Neuronal stem cell (in vitro differentiated cells): ENCODE measurements around the gene CDK17.
A peak's percentile ranks its signal among the peaks of the same experiment; 100 is the strongest.

Experiments used
- DNase-seq: peaks from one replicate; pipeline ENCODE4 v3.0.0-alpha.2; 2013; ENCODE audit warnings: low spot score
- H2AFZ ChIP-seq: one replicate; pipeline ENCODE4 v1.6.1; 2013; ENCODE audit warnings: mild to moderate bottlenecking, low read length, inconsistent platforms
- H2AK5ac ChIP-seq: 2 replicates; pipeline ENCODE4 v1.6.1; 2013; ENCODE audit warnings: low read depth, mild to moderate bottlenecking, inconsistent platforms, low read length, moderate library complexity, mixed read lengths
- H2BK120ac ChIP-seq: 2 replicates; pipeline ENCODE4 v1.6.1; 2013; ENCODE audit warnings: low read depth, mild to moderate bottlenecking, inconsistent platforms, low read length, moderate library complexity, mixed read lengths
- H2BK12ac ChIP-seq: one replicate; pipeline ENCODE4 v1.6.1; 2013; ENCODE audit warnings: low read length, inconsistent platforms
- H2BK15ac ChIP-seq: 2 replicates; pipeline ENCODE4 v1.6.1; 2013; ENCODE audit warnings: mild to moderate bottlenecking, low read length, inconsistent platforms, mixed read lengths
- H2BK5ac ChIP-seq: one replicate; pipeline ENCODE4 v1.6.1; 2013; ENCODE audit warnings: inconsistent platforms, mild to moderate bottlenecking, low read length, moderate library complexity
- H3K14ac ChIP-seq: one replicate; pipeline ENCODE4 v1.6.1; 2013; ENCODE audit warnings: low read length, inconsistent platforms
- H3K18ac ChIP-seq: 2 replicates; pipeline ENCODE4 v1.6.1; 2013; ENCODE audit warnings: low read length, inconsistent platforms
- H3K23ac ChIP-seq: 2 replicates; pipeline ENCODE4 v1.6.1; 2013; ENCODE audit warnings: low read depth, mild to moderate bottlenecking, mixed read lengths, low read length, inconsistent platforms; ENCODE audit not compliant: poor library complexity
- H3K27ac ChIP-seq: replicated peaks from 3 replicates; pipeline ENCODE4 v1.5.1; 2013; ENCODE audit warnings: low read length, inconsistent platforms
- H3K27me3 ChIP-seq, 3 experiments: 2 replicates each; pipeline ENCODE4 v1.6.1; 2013; ENCODE audit warnings: low read length in 3 of 3, mild to moderate bottlenecking in 2 of 3, inconsistent platforms in 1 of 3, low read depth in 1 of 3, mixed read lengths in 1 of 3, moderate library complexity in 1 of 3; ENCODE audit not compliant: control insufficient read depth in 3 of 3, insufficient read depth in 3 of 3
- H3K36me3 ChIP-seq, 2 donors: replicated peaks in 1 of 2; 2 replicates each; pipeline ENCODE4 v1.6.1; 2013; ENCODE audit warnings: low read length in 2 of 2; ENCODE audit not compliant: control insufficient read depth in 2 of 2, insufficient read depth in 2 of 2
- H3K4ac ChIP-seq: 2 replicates; pipeline ENCODE4 v1.6.1; 2013; ENCODE audit warnings: inconsistent platforms, mild to moderate bottlenecking, low read length, moderate library complexity
- H3K4me1 ChIP-seq, 2 donors: 1 replicate in 1 of 2; 2 replicates in 1 of 2; pipeline ENCODE4 v1.6.1; 2013; ENCODE audit warnings: low read length in 2 of 2, low read depth in 1 of 2; ENCODE audit not compliant: control insufficient read depth in 2 of 2, insufficient read depth in 1 of 2
- H3K4me2 ChIP-seq: one replicate; pipeline ENCODE4 v1.6.1; 2013; ENCODE audit warnings: mild to moderate bottlenecking, low read length, inconsistent platforms; ENCODE audit not compliant: insufficient read depth, poor library complexity, severe bottlenecking
- H3K4me3 ChIP-seq, 2 donors: 2 replicates each; pipeline ENCODE4 v1.5.1; 2013; ENCODE audit warnings: low read length in 2 of 2, mild to moderate bottlenecking in 2 of 2, inconsistent platforms in 1 of 2, moderate library complexity in 1 of 2
- H3K79me1 ChIP-seq: one replicate; pipeline ENCODE4 v1.6.1; 2013; ENCODE audit warnings: low read depth, mild to moderate bottlenecking, inconsistent platforms, low read length, moderate library complexity
- H3K9ac ChIP-seq: one replicate; pipeline ENCODE4 v1.6.1; 2013; ENCODE audit warnings: mild to moderate bottlenecking, low read depth, low read length, inconsistent platforms; ENCODE audit not compliant: poor library complexity
- H3K9me3 ChIP-seq, 2 donors: replicated peaks in 1 of 2; 2 replicates each; pipeline versions ENCODE3 to v1.6.1; 2013; ENCODE audit warnings: low read length in 2 of 2, mild to moderate bottlenecking in 2 of 2, inconsistent platforms in 1 of 2, low read depth in 1 of 2, mixed read lengths in 1 of 2, moderate library complexity in 1 of 2; ENCODE audit not compliant: control insufficient read depth in 2 of 2, insufficient read depth in 1 of 2
- H4K8ac ChIP-seq: one replicate; pipeline ENCODE4 v1.6.1; 2013; ENCODE audit warnings: low read depth, mild to moderate bottlenecking, inconsistent platforms, low read length, moderate library complexity
- H4K91ac ChIP-seq: one replicate; pipeline ENCODE4 v1.6.1; 2013; ENCODE audit warnings: low read length, low read depth, mild to moderate bottlenecking, inconsistent platforms; ENCODE audit not compliant: poor library complexity
- WGBS, 2 donors: extraction: QIAGEN DNeasy Blood & Tissue Kit; methylation state at CpG; one replicate each; pipeline ENCODE4 v1.1.7; 2013; ENCODE audit warnings: missing lambda C conversion rate in 2 of 2, mixed read lengths in 1 of 2; ENCODE audit not compliant: insufficient read length in 2 of 2, insufficient replicate concordance in 1 of 2; ENCODE audit errors: extremely low coverage in 2 of 2; 5-methylcytosine and 5-hydroxymethylcytosine counted together

Gene CDK17

DNA sequence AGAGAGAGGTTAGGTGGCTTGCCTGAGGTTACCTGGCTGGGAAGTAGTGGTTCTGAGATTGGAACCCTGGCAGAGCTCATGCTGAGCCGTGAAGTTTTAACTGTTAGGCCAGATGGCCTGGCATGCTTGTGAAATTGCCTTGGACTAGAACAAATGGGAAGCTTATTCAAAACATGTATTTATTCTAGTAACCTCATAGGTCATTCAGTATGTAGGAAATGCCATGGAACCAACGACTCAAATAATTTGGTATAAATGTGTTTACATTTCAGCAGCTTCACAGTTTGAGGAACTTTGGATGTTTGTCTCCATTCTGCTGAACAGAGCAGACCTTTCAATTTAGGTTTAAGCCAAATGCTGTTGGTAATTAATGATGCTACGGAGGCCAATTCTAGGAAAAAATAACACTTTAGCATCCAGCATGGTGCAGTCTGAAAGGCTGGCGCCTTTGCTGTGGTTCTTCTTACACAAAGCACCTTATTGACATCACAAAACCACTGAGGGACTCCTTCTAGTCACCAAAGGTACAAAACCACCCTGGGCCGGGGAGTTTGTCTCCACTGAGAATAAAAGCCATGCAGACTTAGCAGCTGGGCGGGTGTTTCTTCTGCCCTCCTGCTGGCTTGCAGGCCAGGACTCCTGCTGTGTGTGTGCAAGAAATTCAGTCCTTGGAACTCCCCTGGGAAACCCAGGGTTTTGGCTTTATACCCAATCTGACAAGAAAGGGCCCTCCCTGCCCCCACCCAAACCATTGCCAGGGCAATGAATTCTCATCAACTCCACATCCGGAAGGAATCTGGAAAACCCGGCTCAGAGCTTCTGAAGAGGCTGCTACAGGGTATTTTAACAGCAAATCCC is 141.9 kb downstream of the CDK17 start:
- H3K36me3 ChIP-seq, result peaks cover 0 to 35% of the 10 kb centered on the region in 2 donors

DNA sequence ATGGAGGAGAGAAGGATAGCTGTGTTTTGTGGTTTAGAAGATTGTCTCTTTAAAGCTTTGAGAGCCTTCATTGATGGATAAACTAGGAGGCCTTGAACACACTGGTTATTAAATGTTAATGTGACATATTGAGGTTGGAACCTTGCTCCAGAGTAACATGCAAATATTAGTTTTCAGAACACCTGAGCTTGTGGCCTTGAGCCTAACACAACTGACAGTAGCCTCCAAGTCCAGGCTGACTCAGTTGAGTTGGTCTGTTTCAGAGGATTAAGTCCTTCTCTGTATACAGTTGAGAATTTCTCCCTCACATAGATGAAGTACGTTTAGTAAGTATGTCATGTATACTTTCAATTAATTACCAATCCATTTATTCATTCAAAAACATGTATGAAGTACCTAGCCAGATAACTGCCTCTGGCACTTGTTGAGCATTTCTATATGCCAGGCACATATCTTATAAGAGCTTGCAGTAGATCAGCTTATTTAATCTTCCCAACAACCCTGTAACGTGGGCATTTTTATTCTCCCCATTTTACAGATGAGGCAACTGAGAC is 142.6 kb downstream of the CDK17 start:
- Histone ChIP-seq H3K4ac (no peak overlapping the region), H3K79me1 (no peaks in the 10 kb centered on the region), H3K23ac (no peak overlapping the region), H3K9me3 (no peaks in the 10 kb centered on the region), H3K27ac (no peak overlapping the region), H2BK12ac (no peak overlapping the region), H3K18ac (no peak overlapping the region), H4K91ac (no peak overlapping the region), H2AK5ac (no peak overlapping the region), H3K9ac (no peak overlapping the region), H2AFZ (no peak overlapping the region), H2BK120ac (no peak overlapping the region), H2BK15ac (no peak overlapping the region), H3K4me2 (no peak overlapping the region), H2BK5ac (no peak overlapping the region), H4K8ac (no peak overlapping the region), H3K4me1 (peaks cover 2 to 5% of the 10 kb centered on the region in 2 donors), H3K36me3 (peaks cover 0 to 29% of the 10 kb centered on the region in 2 donors), H3K27me3 (no peaks in the 10 kb centered on the region), H3K4me3 (no peak overlapping the region), H3K14ac (no peak overlapping the region)
- no CpG with 5 or more reads among the region's 2 CpGs for WGBS, 2 donors
- no peak for DNase-seq

More for the DNA sequence above, 141.9 kb downstream of the CDK17 start:
- Histone ChIP-seq H4K91ac (no peak overlapping the region), H2BK5ac (no peak overlapping the region), H2BK12ac (no peak overlapping the region), H3K27ac (peak overlapping the region; percentile 62), H2BK120ac (no peak overlapping the region), H2BK15ac (no peak overlapping the region), H3K27me3 (no peaks in the 10 kb centered on the region), H3K14ac (no peak overlapping the region), H4K8ac (no peak overlapping the region), H3K4me1 (peaks cover 2 to 5% of the 10 kb centered on the region in 2 donors), H3K4ac (no peak overlapping the region), H2AFZ (no peak overlapping the region), H3K79me1 (no peaks in the 10 kb centered on the region), H3K4me3 (no peak overlapping the region), H3K4me2 (no peak overlapping the region), H3K9ac (no peak overlapping the region), H2AK5ac (no peak overlapping the region), H3K23ac (no peak overlapping the region), H3K18ac (no peak overlapping the region), H3K9me3 (no peaks in the 10 kb centered on the region)
- WGBS, 2 donors, result no CpG with 5 or more reads among the region's 8 CpGs
- DNase-seq, result no peak

DNA sequence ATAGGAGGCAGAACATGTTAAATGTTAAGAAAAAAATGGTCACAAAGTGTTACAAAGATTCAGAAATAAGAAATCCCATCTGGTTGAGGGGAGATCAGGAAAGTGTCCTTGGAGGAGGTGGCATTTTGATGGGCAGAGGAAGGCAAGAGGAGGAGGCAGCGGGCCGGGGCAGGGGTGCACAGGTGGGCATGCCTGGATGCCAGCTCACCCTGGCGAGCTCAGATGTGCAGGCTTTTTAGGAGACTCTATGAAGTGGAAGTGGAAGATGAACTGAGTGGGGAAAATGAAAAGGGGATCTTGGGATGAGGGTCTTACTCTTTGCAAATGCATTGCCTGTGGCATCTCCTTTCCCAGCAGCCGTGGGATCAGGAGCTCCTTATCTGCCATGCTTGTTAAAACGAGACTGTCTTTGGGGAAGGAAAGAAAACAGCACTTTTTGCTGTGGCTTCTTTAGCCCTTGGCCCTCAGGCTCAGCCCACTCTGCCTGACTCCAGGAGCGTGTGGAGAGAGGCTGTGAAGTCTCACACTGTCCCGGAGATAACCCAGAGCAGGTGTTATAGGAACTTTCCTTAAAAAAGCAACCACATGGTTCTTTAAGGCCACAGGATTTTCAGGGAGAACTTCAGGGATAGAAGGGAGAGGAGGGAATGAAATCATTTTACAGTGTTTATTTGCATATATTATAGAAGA is 143.4 kb downstream of the CDK17 start:
- no peak overlapping the region for H2BK120ac ChIP-seq
- H3K4me2 ChIP-seq, result no peak overlapping the region
- H3K18ac ChIP-seq, result no peak overlapping the region
- H3K4ac ChIP-seq, result no peak overlapping the region
- no peak overlapping the region for H4K8ac ChIP-seq
- no peak overlapping the region for H3K27ac ChIP-seq
- no peak for DNase-seq
- H3K36me3 ChIP-seq, result peaks cover 0 to 23% of the 10 kb centered on the region in 2 donors
- H3K14ac ChIP-seq, result no peak overlapping the region
- no peaks in the 10 kb centered on the region for H3K79me1 ChIP-seq
- H3K23ac ChIP-seq, result no peak overlapping the region
- no peak overlapping the region for H4K91ac ChIP-seq
- no peak overlapping the region for H2BK15ac ChIP-seq
- H2AFZ ChIP-seq, result no peak overlapping the region
- peaks cover 2 to 5% of the 10 kb centered on the region in 2 donors for H3K4me1 ChIP-seq
- no CpG with 5 or more reads among the region's 7 CpGs for WGBS, 2 donors
- no peak overlapping the region for H3K4me3 ChIP-seq
- H2BK12ac ChIP-seq, result no peak overlapping the region
- no peak overlapping the region for H3K9ac ChIP-seq
- no peak overlapping the region for H2AK5ac ChIP-seq
- no peak overlapping the region for H2BK5ac ChIP-seq
- no peaks in the 10 kb centered on the region for H3K27me3 ChIP-seq
- no peaks in the 10 kb centered on the region for H3K9me3 ChIP-seq

DNA sequence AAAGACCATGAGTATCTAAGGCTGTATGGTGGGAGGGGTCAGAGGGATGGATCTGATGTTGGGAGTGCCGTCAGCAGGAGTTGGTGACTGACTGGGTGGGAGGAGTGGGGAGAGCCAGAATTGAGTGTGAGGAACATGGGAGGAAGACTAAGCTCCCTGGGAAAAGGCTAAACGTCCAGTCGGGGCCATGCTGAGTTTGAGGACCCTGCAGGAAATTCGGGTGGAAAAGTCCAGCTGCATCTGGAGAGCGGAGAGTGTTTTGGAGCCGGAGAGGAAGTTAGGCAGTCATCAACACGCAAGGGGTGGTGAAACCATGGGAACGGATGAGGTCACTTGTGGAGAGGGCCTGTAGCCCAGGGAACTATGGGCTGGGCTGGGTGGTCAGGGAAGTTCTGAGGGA is 145.2 kb downstream of the CDK17 start:
- Histone ChIP-seq H2AK5ac (no peak overlapping the region), H3K27me3 (no peaks in the 10 kb centered on the region), H2AFZ (no peak overlapping the region), H3K79me1 (no peaks in the 10 kb centered on the region), H3K9me3 (no peaks in the 10 kb centered on the region), H3K9ac (no peak overlapping the region), H4K8ac (no peak overlapping the region), H3K27ac (no peak overlapping the region), H3K4me3 (peak overlapping the region in 1 of 2 donors; percentile 38), H4K91ac (no peak overlapping the region), H2BK5ac (no peak overlapping the region), H3K18ac (no peak overlapping the region), H2BK12ac (no peak overlapping the region), H2BK15ac (no peak overlapping the region), H3K23ac (no peak overlapping the region), H3K4ac (no peak overlapping the region), H3K14ac (no peak overlapping the region), H3K36me3 (peaks cover 0 to 17% of the 10 kb centered on the region in 2 donors), H2BK120ac (no peak overlapping the region), H3K4me2 (no peak overlapping the region), H3K4me1 (peaks cover 2 to 5% of the 10 kb centered on the region in 2 donors)
- no CpG with 5 or more reads among the region's 8 CpGs for WGBS, 2 donors
- DNase-seq, result no peak
